EL (cell line): ENCODE measurements around the gene BRIX1.

Experiments
- DNase-seq: peaks from one replicate; pipeline ENCODE4 v3.0.0-alpha.2; 2016

Gene BRIX1, protein sequence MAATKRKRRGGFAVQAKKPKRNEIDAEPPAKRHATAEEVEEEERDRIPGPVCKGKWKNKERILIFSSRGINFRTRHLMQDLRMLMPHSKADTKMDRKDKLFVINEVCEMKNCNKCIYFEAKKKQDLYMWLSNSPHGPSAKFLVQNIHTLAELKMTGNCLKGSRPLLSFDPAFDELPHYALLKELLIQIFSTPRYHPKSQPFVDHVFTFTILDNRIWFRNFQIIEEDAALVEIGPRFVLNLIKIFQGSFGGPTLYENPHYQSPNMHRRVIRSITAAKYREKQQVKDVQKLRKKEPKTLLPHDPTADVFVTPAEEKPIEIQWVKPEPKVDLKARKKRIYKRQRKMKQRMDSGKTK

DNA sequence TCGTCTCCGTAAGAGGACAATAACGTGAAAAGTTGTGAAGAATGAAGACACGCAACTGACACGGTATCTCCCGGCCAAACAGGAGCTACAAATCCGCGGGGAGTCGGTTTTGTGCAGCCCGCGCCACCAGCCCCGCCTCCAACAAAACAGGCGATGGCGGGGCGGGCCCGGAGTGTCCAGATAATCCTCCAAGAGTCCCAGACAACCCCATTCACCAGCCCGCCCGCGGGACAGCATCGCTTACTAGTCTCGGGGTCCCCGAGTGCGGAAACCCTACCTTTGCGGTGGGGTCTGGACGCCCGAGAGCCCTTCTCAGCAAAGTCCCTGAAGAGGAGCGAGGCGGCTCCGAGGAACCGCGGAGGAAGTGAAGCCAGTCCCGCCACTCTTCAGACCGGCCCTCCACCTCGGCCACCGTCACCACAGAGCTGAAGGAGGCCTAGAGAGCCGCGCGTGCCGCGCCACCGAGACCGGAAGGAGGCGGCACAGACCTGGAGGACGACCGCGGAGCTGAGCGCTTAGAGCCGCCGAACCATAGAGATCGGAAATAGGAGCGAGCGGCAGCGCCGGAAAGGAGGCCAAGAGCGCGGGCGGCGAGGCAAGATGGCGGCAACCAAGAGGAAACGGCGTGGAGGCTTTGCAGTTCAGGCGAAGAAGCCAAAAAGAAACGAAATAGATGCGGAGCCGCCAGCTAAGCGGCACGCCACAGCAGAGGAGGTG is at the start of gene BRIX1, which contains the start of gene RAD1:
BRIX1 (plus strand) TSS at position 573 of the 717 bp plus-strand sequence; CDS start at position 601, 28 bp downstream.
RAD1 (minus strand) TSS at position 366 of the 717 bp plus-strand sequence. CDS start 612 bp downstream, outside the sequence.
- peak; percentile 98 for DNase-seq

DNA sequence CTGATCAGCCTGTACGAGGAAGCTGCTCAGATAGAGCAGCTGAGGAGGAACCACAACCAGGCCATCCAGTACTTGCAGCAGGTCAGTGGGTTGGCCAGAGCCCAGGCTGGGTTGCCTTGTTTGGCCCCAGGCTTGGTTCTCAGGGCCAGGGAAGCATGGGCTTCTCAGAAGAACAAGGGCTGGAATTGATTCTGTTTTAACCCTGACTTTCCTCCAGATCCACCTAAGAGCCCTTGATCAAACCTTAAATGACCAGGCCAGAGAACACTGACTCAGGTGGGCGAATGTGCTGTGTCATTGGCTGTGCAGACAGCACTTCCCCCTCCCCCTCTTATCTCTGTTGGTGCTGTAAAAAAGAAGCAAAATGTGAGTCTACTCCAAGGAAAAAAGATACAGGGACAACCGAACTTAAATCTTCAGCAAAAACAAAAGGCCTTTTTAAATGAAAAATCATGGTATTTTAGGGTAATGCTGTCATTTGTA is 48.5 kb upstream of the BRIX1 start:
- no peak for DNase-seq

DNA sequence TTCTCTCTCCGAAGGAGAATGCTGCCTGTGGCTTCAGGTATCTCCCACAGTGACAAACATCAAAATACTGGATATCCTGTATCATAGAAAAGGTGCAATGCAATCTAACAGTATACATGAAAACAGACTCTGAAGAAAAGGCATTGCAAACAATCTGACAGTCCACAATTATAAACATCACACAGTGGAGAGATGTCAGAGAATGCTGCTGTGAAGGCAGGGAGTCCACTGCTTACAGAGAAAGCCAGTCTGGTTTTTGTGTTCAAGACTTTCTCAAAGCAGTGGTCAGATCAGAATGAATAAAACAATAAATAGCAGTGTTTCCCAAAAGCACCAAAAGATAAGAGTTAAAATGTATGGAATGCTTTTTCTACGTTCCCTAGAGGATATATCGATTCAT is 47.9 kb upstream of the BRIX1 start:
- no peak for DNase-seq

DNA sequence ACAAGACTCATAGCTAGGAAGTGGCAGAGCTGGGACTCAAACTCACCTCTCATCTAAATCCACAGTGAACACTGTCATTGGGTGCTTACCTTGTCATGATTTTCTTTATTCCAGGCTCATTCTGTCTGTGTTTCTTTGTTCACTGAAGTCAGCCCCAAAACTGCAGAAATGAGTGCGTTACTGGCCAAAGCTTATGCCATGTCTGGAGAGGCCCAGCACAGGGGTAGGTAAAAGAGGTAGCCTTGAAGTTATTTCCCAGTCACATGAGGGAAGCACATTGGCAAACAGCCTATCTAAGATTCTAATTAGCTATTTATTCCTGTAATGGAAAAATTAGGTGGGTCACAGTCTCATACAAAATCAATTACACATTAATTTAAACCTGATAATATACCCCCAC is 46.7 kb upstream of the BRIX1 start:
- no peak for DNase-seq

DNA sequence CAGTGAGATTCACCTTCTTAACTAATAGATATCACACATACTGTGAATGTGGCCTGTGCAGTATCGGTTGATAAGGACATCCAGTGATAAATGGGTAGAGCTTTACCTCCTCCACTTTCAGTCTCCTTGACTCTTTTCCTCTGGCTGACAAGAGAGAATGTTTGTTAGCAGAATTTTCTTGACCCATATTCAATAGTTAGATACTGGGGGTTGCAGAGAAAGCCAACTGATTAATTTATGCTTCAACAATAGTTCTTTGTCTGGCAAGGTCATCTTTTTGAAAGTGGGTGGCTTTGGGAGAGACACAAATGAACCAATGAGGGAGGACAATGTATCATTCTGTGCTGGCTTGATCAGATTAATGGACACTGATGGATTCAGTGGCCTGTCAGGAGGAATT is 46.3 kb upstream of the BRIX1 start:
- DNase-seq, result no peak

DNA sequence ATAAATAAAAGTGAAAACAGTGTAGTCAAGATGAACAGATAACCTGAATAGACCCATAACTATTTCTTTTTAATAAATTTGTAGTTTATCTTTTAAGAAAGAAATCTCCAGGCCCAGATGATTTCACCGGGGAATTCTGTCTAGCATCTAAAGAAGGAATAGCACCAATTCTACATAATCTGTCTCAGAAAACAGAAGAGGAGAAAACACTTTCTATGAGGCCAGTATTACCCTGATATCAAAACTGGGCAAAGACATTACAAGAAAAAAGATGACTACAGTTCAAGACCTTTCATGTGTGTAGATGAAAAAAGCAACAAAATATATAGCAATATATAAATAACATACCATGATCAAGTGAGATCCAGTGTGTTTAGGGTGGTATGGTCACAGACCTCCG is 45.1 kb upstream of the BRIX1 start:
- no peak for DNase-seq

DNA sequence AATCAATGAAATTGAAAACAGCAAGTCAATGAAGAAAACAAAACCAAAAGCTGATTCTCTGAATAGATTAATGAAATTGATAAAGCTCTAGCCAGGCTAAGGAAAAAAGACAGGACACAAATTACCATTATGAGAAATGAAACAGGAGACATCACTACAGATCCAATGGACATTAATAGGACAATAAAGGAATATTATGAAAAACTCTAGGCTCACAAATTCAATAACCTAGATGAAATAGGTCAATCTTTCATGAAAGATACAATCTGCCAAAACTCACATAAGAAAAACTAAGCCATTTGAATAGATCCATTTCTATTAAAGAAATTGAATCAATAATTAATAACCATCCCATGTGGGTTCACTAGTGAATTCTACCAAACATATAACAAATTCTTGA is 39.2 kb upstream of the BRIX1 start:
- DNase-seq, result no peak

DNA sequence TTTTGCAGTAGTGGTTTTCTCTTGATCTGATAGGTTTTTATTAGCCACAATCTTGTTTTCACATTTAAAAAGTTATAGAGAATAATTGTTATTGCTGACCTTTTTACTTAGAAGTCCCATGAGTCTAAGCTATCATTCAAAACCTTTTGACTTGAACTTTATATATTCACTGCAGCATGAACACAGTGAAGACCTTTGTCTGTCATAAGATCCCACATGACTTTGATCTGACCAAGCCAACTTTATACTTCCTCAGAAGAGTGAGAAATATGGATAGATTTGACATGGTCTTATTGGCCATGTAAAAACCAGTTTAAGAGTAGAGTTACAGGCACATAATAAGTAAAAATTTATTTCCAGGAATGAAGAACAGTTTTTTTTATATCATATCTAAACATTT is 34.3 kb upstream of the BRIX1 start:
- no peak for DNase-seq

DNA sequence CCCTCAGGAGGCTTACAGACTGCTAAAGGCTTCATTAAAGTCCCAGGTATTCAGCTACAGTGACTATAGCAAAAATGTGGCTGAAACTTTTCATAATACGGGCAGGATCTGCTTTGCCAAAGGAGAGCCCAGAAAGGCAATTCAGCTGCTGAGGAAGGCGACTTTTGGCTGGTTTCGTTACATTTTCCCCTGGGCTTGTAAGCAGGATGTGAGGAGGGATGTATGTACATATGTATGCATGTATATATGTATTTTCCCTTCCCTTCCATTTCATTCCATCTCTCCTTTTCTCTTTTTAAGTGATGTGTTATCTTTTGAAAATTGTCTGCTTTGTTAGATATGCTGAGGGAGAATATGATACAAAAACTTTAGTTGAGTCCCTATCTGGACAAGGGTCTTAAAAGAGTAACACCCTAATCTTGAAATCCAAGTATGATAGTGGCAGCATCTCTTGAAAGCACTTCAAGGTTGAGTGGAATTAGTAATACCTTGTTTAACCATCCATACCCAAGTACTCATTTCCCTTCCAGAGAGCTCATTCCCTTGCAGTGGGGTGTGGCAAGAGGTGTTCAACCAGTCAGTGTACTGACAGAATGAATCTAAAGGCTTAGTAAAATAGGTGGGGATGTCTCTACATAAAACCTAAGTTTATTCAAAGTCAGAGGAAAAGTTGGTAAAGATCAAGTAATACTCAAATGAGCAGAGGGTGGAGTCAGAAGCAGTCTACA is 29.0 kb upstream of the BRIX1 start:
- no peak for DNase-seq

DNA sequence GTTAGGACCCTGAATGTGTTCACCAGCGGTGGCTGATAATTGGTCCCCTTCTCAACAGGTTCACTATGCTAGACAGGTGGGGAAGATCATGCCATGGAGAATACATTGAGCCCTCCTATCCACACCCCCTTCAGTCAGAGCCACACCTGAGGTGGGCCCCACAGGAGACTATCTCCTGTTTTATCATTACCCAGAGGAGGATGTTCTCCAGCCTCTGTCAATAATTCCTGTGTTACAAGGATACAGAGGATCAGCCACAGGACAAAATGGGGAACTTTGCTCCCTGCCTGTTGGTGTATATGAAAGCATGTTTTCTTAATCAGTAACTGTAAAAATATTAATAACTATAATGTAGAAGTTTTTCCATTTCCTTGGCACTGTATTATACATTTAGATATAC is 26.1 kb upstream of the BRIX1 start:
- DNase-seq, result no peak

DNA sequence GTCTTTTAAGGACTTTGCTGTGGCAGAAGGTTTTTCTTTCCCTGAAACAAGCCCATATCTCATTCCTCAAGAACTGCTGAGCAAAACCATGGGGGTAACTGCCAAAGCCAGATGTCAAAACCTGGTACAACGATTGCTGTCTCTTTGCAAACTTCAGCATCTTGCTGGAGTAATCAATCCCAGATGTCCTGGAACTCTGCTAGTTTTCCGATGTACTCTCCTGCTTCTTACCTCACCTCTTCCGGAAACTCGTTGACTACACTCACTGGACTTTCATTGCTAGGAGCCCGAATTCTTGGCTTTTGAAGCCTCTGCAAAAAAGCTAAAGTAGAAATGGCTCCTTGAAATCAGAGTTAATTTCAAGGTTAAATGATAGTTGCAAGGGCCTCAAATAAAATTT is 23.5 kb upstream of the BRIX1 start:
- peak; percentile 81 for DNase-seq

DNA sequence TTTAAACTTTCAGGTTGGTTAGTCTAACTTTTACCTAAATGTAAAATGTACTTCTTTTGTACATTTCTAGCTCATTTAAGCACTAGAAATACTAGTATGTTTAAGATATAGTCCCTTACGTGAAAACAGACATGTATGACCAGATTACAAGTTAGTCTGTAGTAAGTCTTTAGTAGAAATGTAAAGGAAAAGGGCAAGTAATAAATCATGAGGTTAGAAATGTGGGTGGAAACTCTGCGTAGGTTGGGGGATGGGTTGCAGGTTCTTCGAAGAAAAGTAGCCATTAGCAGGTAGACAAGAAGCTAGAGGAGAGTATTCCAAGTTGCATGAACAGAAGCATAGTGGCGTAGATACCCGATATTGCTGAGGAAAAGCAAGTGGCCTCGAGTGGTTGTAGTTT is 23.1 kb upstream of the BRIX1 start:
- DNase-seq, result no peak

DNA sequence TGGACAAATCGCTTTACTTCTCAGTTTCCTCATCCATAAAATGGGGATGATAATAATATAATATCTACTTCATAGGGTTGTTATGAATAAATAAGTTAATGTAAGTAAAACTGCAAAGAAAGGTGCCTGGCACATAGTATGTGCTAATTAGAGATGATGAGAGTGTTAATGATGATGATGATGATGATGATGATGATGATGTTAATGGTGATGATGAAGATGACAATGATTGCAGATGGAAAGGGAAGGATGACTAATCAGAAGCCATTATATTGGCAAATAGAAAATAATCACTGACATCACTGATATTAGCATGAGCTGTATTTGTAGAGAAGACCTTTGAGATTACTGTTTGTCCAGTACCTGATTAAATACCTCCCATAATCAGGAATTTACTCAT is 20.8 kb upstream of the BRIX1 start:
- DNase-seq, result no peak

DNA sequence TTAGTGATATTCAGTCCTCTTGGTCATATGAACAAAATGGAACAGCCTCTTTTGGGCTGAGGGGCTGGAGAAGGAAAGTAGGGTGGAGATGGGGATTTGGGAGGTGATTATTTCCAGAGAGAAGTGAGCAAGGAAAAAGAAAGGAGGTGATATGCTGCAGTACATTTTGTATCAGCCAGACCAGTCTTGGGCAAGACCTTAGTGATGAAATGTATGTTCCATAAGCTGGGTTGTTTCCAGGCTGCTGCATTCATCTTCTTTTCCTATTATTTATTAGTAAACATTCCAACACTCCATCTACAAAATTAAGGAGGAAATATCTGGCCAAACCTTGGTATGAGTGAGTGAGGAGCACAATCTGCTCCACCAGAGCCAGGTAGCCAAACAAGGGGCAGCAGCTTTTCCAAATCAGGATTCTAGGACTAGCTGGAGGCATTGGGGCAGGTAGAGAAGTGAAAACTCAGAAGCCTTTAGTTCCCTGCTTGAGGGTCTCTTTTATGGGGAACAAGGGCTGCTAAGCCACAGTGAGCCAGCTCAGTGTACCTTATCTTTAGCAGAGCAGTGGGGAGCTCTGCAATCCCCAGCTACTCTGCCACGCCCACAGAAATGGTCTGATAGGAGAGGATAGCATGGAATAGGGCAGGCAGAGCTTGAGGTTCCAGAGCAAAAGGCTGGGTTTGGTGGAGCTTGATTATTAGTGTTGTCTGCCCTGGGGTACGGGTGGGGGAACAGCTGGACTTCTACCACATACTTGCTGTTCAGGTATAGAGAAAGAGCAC is 19.7 kb upstream of the BRIX1 start:
- DNase-seq, result no peak

DNA sequence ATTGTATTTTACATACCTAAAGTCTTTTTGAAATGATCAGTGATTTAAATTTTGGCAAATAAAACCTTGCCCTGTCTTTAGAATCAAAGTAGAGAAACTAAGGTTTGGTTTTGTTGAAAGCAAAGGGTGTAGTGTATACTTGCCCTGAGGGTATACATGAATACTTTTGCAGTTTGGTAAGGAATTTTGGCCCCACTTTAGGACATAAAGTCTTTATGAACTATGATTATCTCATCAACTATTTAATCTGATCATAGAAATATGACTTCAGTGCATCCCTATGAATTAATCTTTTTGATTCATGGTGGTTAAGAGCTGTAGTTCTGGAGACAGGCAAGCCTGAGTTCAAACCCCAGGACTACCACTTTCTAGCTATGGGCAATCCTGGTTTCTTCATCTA is 17.9 kb upstream of the BRIX1 start:
- DNase-seq, result peak; percentile 69

DNA sequence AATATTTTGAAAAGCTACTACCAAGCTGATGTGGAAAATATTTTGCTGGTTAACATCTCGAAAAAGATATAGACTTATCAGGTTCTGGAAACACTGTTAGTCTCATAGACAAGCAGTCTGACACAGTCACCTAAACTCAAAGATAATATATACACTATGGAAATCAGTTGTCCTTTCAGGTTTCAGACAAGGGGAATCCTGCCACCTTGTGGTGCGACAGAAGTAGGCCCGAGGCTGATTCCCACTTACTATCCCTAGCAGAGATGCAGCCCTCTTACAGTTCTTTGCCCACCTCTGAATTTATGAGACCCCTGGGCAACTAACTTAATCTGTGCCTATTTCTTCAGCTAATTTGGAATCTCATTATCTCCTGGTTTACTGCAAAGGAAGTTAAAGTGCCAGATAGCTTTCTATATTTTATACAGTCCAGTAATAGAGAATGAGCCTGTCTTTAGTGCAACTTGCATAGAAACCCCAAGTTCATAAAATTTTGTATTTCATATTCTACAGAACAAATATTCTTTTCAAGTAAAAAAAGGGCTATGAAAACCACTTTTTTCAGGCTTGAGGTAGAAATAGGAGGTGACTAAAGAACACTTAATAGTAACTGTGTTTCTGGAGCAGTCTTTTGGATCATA is 17.1 kb upstream of the BRIX1 start:
- peak; percentile 75 for DNase-seq

DNA sequence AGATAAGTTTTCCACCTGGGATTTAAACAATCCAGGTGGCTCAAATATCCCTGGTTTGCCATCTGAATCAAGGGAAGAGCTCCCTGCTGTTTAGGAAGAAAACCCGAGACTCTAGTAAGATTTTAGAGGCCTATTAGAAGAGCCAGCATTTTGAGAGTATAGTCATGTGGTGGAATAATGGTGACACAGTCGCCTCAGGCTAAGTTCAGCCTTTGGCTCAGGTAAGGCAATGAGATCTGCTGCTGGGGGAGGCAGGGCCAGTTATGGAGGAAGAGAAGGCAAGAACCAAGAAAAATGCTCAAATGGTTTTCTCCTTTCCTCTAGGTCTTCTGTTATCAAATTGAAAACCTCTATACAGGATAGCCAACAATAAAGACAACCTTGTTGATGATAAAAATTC is 16.4 kb upstream of the BRIX1 start:
- no peak for DNase-seq

DNA sequence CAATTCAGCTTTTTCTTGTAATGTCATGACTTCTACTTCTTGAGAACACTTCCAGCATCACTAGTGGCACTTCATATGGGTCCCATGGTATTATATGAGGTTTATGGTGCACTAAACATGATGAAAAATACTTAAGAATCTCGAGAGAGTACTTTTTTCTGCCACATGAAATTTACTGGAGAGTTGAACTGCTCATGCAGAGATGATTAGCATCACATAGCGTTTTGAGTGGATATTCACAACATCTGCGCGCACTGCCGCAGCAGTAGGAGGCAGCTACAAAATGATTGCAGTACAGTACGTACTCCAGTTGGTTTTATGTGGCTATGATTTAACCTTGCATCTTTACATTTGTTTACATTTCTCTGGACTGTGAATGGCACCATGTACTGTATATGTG is 14.9 kb upstream of the BRIX1 start:
- no peak for DNase-seq

DNA sequence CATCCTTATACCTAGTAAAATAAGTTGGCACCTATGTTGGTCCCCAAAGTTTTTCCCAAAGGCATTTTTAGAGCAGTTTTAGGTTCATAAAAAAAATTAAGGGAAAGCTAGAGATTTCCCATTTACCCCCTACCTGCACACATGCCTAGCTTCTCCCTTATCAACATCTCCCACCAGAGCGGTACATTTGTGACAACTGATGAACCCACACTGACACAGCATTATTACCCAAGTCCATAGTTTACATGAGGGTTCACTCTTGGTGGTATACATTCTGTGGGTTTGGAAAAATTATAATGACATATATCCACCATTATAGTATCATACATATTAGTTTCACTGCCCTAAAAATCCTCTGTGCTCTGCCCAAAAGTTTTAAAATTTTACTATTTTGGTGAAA is 12.3 kb upstream of the BRIX1 start:
- DNase-seq, result no peak

DNA sequence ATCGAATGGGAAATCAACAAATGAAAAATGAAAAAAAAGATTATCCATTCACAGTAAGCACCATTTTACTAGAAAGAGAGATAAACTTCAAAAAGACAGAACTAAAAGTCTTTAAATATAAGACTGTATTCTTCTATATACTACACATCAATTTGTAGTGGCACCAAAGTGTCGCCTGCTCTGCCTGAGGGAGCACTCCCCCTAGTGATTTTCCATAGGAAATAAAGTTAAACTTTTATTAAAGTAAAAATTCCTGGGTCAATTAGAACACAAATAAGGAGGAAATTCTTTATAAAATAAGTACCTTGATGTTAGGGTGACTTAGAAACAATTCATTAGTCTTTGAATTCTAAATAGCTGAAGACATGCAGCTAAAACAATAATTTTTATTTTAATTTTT is 9.9 kb upstream of the BRIX1 start:
- no peak for DNase-seq

DNA sequence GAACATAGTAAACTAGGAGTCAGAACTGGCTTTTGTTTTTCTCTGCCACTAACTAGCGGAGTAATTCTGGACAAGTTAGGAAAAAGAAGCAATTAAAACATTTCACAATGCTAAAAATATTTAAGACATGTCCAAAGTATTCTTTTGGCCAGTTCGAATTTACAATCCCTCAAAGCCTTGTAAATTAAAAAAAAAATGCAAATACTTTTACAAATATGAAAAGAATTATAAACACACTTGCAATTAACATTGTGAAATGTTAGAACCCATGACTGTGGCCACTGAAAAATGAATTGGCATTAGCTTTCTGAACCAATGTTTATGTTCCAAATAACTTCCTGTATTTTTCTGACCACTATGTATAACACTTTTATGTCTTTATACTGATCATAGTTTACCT is 2.4 kb upstream of the BRIX1 start:
- peak; percentile 75 for DNase-seq

DNA sequence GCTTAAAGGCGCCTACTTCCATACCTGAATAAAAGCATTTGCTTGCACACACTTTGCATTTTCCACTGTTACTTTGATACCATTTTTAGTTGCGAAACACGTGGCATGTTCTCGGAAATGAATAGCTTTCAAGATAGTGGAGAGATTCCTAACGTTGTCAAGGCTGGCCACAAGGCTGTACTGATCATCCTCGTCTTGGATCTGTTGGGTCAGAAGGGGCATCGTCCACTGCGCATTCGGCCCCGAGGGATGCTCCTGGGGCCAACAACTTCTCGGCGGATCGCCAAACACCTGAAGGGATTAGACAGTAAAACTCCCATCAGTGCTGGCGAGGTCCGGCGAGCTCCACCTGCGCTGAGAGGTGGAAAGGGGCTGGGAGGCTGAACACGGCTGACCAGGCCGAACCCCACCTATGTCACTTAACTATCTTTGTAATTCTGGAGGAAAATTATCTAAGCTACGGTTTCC is 806 bp upstream of the BRIX1 start:
- peak; percentile 46 for DNase-seq
